Measurements from ENCODE around the gene REN. TPM values are rescaled to one million over a fixed set of nuclear protein-coding genes. Genes with fewer than 3 reads are reported as not detected.

Gene REN
- total and polyA plus RNA-seq, 4 donors: 0.23 to 0.75 (median 0.29) TPM

GRCh38 chr1:204178487-204179281 lies 12.5 kb upstream of the REN start:
- no peak overlapping the region for H3K9ac ChIP-seq (ENCODE audit: insufficient read depth in 1 of 2, low read length in 2 of 2)
- no peaks in the 10 kb centered on the region for H3K36me3 ChIP-seq (ENCODE audit: control insufficient read depth in 4 of 4, insufficient read depth in 4 of 4, low read length in 4 of 4)
- no peak overlapping the region for H3K27ac ChIP-seq (ENCODE audit: low read depth in 1 of 2, low read length in 1 of 2)
- H3K27me3 ChIP-seq (ENCODE audit: control insufficient read depth in 3 of 3, insufficient read depth in 3 of 3, low read length in 2 of 3): peaks cover 0 to 9% (median 2%) of the 10 kb centered on the region in 3 donors
- DNase-seq: no peak
- no peaks in the 10 kb centered on the region for H3K4me1 ChIP-seq (ENCODE audit: control insufficient read depth in 5 of 5, insufficient read depth in 5 of 5, low read length in 5 of 5)
- TF ChIP-seq, protein P1, sequence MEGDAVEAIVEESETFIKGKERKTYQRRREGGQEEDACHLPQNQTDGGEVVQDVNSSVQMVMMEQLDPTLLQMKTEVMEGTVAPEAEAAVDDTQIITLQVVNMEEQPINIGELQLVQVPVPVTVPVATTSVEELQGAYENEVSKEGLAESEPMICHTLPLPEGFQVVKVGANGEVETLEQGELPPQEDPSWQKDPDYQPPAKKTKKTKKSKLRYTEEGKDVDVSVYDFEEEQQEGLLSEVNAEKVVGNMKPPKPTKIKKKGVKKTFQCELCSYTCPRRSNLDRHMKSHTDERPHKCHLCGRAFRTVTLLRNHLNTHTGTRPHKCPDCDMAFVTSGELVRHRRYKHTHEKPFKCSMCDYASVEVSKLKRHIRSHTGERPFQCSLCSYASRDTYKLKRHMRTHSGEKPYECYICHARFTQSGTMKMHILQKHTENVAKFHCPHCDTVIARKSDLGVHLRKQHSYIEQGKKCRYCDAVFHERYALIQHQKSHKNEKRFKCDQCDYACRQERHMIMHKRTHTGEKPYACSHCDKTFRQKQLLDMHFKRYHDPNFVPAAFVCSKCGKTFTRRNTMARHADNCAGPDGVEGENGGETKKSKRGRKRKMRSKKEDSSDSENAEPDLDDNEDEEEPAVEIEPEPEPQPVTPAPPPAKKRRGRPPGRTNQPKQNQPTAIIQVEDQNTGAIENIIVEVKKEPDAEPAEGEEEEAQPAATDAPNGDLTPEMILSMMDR (IDR thresholded peaks at IDR 0.05; ENCODE audit: control extremely low read depth, extremely low read depth): no peak
- H3K9me3 ChIP-seq (ENCODE audit: control insufficient read depth in 4 of 4, insufficient read depth in 3 of 4, low read length in 3 of 4): no peaks in the 10 kb centered on the region
- no peak for ATAC-seq (ENCODE audit: insufficient read depth, low FRiP score)
- WGBS, 2 donors: 80 to 81% methylated on average over 7 of the region's 7 CpGs
- no peak overlapping the region for H3K4me3 ChIP-seq

GRCh38 chr1:204177133-204177532 lies 11.0 kb upstream of the REN start:
- Histone ChIP-seq H3K27ac (ENCODE audit: low read depth in 1 of 2, low read length in 1 of 2) (no peak overlapping the region), H3K4me3 (no peak overlapping the region), H3K4me1 (ENCODE audit: control insufficient read depth in 5 of 5, insufficient read depth in 5 of 5, low read length in 5 of 5) (no peaks in the 10 kb centered on the region), H3K27me3 (ENCODE audit: control insufficient read depth in 3 of 3, insufficient read depth in 3 of 3, low read length in 2 of 3) (peaks cover 0 to 9% (median 2%) of the 10 kb centered on the region in 3 donors), H3K9me3 (ENCODE audit: control insufficient read depth in 4 of 4, insufficient read depth in 3 of 4, low read length in 3 of 4) (peaks cover 0 to 2% (median 0%) of the 10 kb centered on the region in 4 donors), H3K9ac (ENCODE audit: insufficient read depth in 1 of 2, low read length in 2 of 2) (no peak overlapping the region), H3K36me3 (ENCODE audit: control insufficient read depth in 4 of 4, insufficient read depth in 4 of 4, low read length in 4 of 4) (no peaks in the 10 kb centered on the region)
- 29 to 35% methylated on average over 4 of the region's 4 CpGs for WGBS, 2 donors
- ATAC-seq (ENCODE audit: insufficient read depth, low FRiP score) (no peak), DNase-seq (no peak)
- TF ChIP-seq, protein P1 (IDR thresholded peaks at IDR 0.05; ENCODE audit: control extremely low read depth, extremely low read depth): no peak

GRCh38 chr1:204176049-204176448 lies 9.9 kb upstream of the REN start:
- Histone ChIP-seq H3K27ac (ENCODE audit: low read depth in 1 of 2, low read length in 1 of 2) (no peak overlapping the region), H3K9me3 (ENCODE audit: control insufficient read depth in 4 of 4, insufficient read depth in 3 of 4, low read length in 3 of 4) (peaks cover 0 to 2% (median 0%) of the 10 kb centered on the region in 4 donors), H3K9ac (ENCODE audit: insufficient read depth in 1 of 2, low read length in 2 of 2) (no peak overlapping the region), H3K4me1 (ENCODE audit: control insufficient read depth in 5 of 5, insufficient read depth in 5 of 5, low read length in 5 of 5) (no peaks in the 10 kb centered on the region), H3K27me3 (ENCODE audit: control insufficient read depth in 3 of 3, insufficient read depth in 3 of 3, low read length in 2 of 3) (peaks cover 0 to 9% (median 2%) of the 10 kb centered on the region in 3 donors), H3K4me3 (no peak overlapping the region), H3K36me3 (ENCODE audit: control insufficient read depth in 4 of 4, insufficient read depth in 4 of 4, low read length in 4 of 4) (no peaks in the 10 kb centered on the region)
- DNase-seq (no peak), ATAC-seq (ENCODE audit: insufficient read depth, low FRiP score) (no peak)
- 75 to 88% methylated on average over 5 of the region's 5 CpGs for WGBS, 2 donors
- TF ChIP-seq, protein P1 (IDR thresholded peaks at IDR 0.05; ENCODE audit: control extremely low read depth, extremely low read depth): no peak
